OCI-LY7 (cell line): ENCODE results near the gene CTSH. TPM values are rescaled to one million over a fixed set of nuclear protein-coding genes. Genes with fewer than 3 reads are reported as not detected.

Experiments used
- BruUV-seq: library from RNA; stranded (reverse); fragments of 400-500 nt; replicated peaks from 2 replicates; lab custom pipeline; 2021; lab: Mats Ljungman, UMichigan
- CTCF ChIA-PET: fragments of 300-600 bp; sonication (Branson Sonifier 250); formaldehyde crosslinking; loops from one replicate; lab custom pipeline; 2022; ENCODE audit warnings: antibody characterized with exemption; ENCODE audit not compliant: unreplicated experiment; lab: Charles Lee
- POLR2A ChIA-PET: fragments of 300-600 bp; sonication (Branson Sonifier 250); formaldehyde crosslinking; loops from one replicate; lab custom pipeline; 2022; ENCODE audit warnings: antibody characterized with exemption; lab: Charles Lee
- DNase-seq: peaks from one replicate; pipeline ENCODE4 v3.0.0-alpha.2; 2015; ENCODE audit warnings: low spot score
- H2AFZ ChIP-seq: fragments of 200-600 bp; sonication (generic), shearing (Covaris generic); 2 replicates; pipeline ENCODE4 v1.6.1; 2014; ENCODE audit warnings: mild to moderate bottlenecking, antibody characterized with exemption, low read length, moderate library complexity
- H3K27ac ChIP-seq: fragments of 200-600 bp; sonication (generic); 2 replicates; pipeline ENCODE4 v1.5.1; 2014; ENCODE audit warnings: mixed run types, low read depth, mild to moderate bottlenecking, moderate library complexity, low read length, inconsistent platforms; ENCODE audit not compliant: poor library complexity, severe bottlenecking
- H3K36me3 ChIP-seq: fragments of 200-600 bp; sonication (generic); 2 replicates; pipeline ENCODE4 v1.6.1; 2014; ENCODE audit warnings: mild to moderate bottlenecking, antibody characterized with exemption, low read length, moderate library complexity, mixed read lengths; ENCODE audit not compliant: insufficient read depth
- H3K4me1 ChIP-seq: fragments of 200-600 bp; sonication (generic); 2 replicates; pipeline ENCODE4 v1.5.1; 2014; ENCODE audit warnings: mild to moderate bottlenecking, low read length; ENCODE audit not compliant: insufficient read depth, poor library complexity, severe bottlenecking
- H3K4me2 ChIP-seq: fragments of 200-600 bp; sonication (generic); 2 replicates; pipeline ENCODE4 v1.6.1; 2014; ENCODE audit warnings: mild to moderate bottlenecking, low read length
- H3K4me3 ChIP-seq: fragments of 200-600 bp; sonication (generic); 2 replicates; pipeline ENCODE4 v1.5.1; 2014; ENCODE audit warnings: mild to moderate bottlenecking, low read depth, low read length; ENCODE audit not compliant: poor library complexity, severe bottlenecking
- H3K79me2 ChIP-seq: fragments of 200-600 bp; sonication (generic); 2 replicates; pipeline ENCODE4 v1.6.1; 2016; ENCODE audit warnings: low read depth, mild to moderate bottlenecking, low read length, moderate library complexity, mixed read lengths; ENCODE audit not compliant: insufficient read depth
- H3K9me2 ChIP-seq: fragments of 200-600 bp; sonication (generic); 2 replicates; pipeline ENCODE4 v1.6.1; 2016; ENCODE audit warnings: mild to moderate bottlenecking, low read length, mixed read lengths; ENCODE audit not compliant: insufficient read depth
- H3K9me3 ChIP-seq: fragments of 200-600 bp; sonication (generic); 2 replicates; pipeline ENCODE4 v1.6.1; 2014; ENCODE audit warnings: mild to moderate bottlenecking, mixed run types, low read length, mixed read lengths
- H4K20me1 ChIP-seq: fragments of 200-600 bp; sonication (generic); 2 replicates; pipeline ENCODE4 v1.6.1; 2014; ENCODE audit warnings: mild to moderate bottlenecking, antibody characterized with exemption, low read length, moderate library complexity, mixed read lengths; ENCODE audit not compliant: insufficient read depth
- CTCF ChIP-seq: fragments of 200-600 bp; sonication (generic); conservative IDR thresholded peaks from 2 replicates; pipeline ENCODE4 v1.5.1; 2014; ENCODE audit warnings: mild to moderate bottlenecking, antibody characterized with exemption, low read length, moderate library complexity, mixed read lengths
- EZH2phosphoT487 ChIP-seq: fragments of 200-600 bp; sonication (generic); IDR thresholded peaks from 2 replicates; pipeline ENCODE4 v1.6.1; 2018; ENCODE audit warnings: low read depth, borderline replicate concordance, mild to moderate bottlenecking, mixed run types, antibody characterized with exemption, low read length, moderate library complexity, mixed read lengths
- intact Hi-C: fragments of 100-400 bp; cut with micrococcal nuclease; formaldehyde crosslinking; loops from one replicate; pipeline ENCODE4 v1.10.0; 2022; ENCODE audit not compliant: unreplicated experiment
- total RNA-seq, 2 experiments: library from RNA; depleted of rRNA in 1 of 2; stranded (reverse); fragments of >200 nt in 1 of 2; shearing (Covaris generic) in 1 of 2; gene quantifications; 2 replicates each; pipeline ENCODE4 v1.2.3, GENCODE V29; 2014 to 2022

CTSH gene
- total RNA-seq, 2 experiments from 2014 or later: 21.5 to 26.9 TPM

- H3K9me2 ChIP-seq: no peaks in the 10 kb centered on the region
- no peaks in the 10 kb centered on the region for H3K4me1 ChIP-seq
- H3K27ac ChIP-seq: no peak overlapping the region
- no peak overlapping the region for H3K4me2 ChIP-seq
- peaks cover 27% of the 10 kb centered on the region; the same call in 1 of the 2 replicates for H3K36me3 ChIP-seq
- POLR2A ChIA-PET: interaction anchor here (0.7 to 0.9 kb wide), 2 partner anchors 19 to 21 kb away, joined by 4 to 7 read pairs; no protein-coding TSS in a partner anchor
- H4K20me1 ChIP-seq: no peaks in the 10 kb centered on the region
- CTCF ChIA-PET: no interaction called here
- DNase-seq: no peak
- H2AFZ ChIP-seq: no peak overlapping the region
- TF ChIP-seq CTCF (no peak), EZH2phosphoT487 (no peak)
- H3K79me2 ChIP-seq: no peaks in the 10 kb centered on the region
- BruUV-seq: no TSS peak
- no peaks in the 10 kb centered on the region for H3K9me3 ChIP-seq
- no peak overlapping the region for H3K4me3 ChIP-seq
- intact Hi-C loops: no loop called here
Observed at GRCh38 chr15:78925076-78925624, 19.7 kb downstream of the CTSH start.

GRCh38 chr15:78923480-78924360, 21.1 kb downstream of the CTSH start:
- Histone ChIP-seq H3K4me1 (no peaks in the 10 kb centered on the region), H2AFZ (no peak overlapping the region), H3K79me2 (no peaks in the 10 kb centered on the region), H4K20me1 (no peaks in the 10 kb centered on the region), H3K36me3 (peaks cover 40% of the 10 kb centered on the region), H3K9me2 (no peaks in the 10 kb centered on the region), H3K9me3 (no peaks in the 10 kb centered on the region), H3K4me3 (no peak overlapping the region), H3K4me2 (no peak overlapping the region), H3K27ac (no peak overlapping the region)
- ChIA-PET POLR2A (no interaction called here), CTCF (no interaction called here)
- intact Hi-C loops: no loop called here
- no peak for TF ChIP-seq CTCF
- no peak for TF ChIP-seq EZH2phosphoT487
- no peak for DNase-seq
- no TSS peak for BruUV-seq
